HL-60 (cell line): ENCODE results near the gene LHX5.

Source experiments
- POLR2AphosphoS5 ChIP-seq: IDR thresholded peaks from 2 replicates; pipeline ENCODE4 v1.6.1; 2012; ENCODE audit warnings: low read depth
- TF ChIP-seq, protein P1 (sequence below): IDR thresholded peaks from one replicate; pipeline ENCODE4 v1.5.1; 2011; ENCODE audit warnings: low read length, control low read depth, inconsistent platforms; ENCODE audit not compliant: insufficient read depth

DNA sequence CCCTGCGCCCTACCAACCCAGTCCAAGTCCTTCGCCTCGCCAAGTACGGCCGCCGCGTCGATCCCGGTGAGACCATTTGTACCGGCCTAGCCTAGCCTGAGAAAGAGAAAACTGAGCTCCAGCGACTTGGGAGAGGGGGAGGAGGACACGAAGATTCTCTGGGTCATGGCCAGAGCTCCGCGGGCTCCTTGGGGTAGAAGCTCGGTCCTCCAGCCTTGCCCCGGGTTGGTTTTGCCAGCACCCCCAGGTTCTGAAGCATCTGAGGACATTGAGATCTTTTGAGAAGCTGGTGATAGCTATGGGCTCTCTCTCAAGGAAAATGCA is 7.3 kb downstream of the LHX5 start:
- TF ChIP-seq, protein P1, sequence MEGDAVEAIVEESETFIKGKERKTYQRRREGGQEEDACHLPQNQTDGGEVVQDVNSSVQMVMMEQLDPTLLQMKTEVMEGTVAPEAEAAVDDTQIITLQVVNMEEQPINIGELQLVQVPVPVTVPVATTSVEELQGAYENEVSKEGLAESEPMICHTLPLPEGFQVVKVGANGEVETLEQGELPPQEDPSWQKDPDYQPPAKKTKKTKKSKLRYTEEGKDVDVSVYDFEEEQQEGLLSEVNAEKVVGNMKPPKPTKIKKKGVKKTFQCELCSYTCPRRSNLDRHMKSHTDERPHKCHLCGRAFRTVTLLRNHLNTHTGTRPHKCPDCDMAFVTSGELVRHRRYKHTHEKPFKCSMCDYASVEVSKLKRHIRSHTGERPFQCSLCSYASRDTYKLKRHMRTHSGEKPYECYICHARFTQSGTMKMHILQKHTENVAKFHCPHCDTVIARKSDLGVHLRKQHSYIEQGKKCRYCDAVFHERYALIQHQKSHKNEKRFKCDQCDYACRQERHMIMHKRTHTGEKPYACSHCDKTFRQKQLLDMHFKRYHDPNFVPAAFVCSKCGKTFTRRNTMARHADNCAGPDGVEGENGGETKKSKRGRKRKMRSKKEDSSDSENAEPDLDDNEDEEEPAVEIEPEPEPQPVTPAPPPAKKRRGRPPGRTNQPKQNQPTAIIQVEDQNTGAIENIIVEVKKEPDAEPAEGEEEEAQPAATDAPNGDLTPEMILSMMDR = no peak
- TF ChIP-seq POLR2AphosphoS5 = no peak
